Adrenal gland (tissue), 5 donors: Measurements from ENCODE around the gene FAM20C.

Experiments
- CTCF ChIP-seq, 6 experiments: fragments of 450-650 bp in 4 of 6; fragments of 200-600 bp in 2 of 6; sonication (generic) in 1 of 6; IDR thresholded peaks; 1 replicate in 5 of 6; 2 replicates in 1 of 6; pipeline versions ENCODE4 v1.5.1 to v1.8.0; 2016 to 2021; ENCODE audit warnings: antibody characterized with exemption in 6 of 6, mild to moderate bottlenecking in 2 of 6, moderate library complexity in 1 of 6
- POLR2A ChIP-seq, 2 donors: fragments of 450-650 bp; IDR thresholded peaks; one replicate each; pipeline ENCODE4 v1.6.1; 2017; ENCODE audit warnings: antibody characterized with exemption in 2 of 2, mild to moderate bottlenecking in 2 of 2, moderate library complexity in 1 of 2
- donor health status: DM: no; HTN: no; CAD: no.

- TF ChIP-seq CTCF (IDR thresholded peaks at IDR 0.05): no peak
- no peak for TF ChIP-seq POLR2A (IDR thresholded peaks at IDR 0.05)
These were observed 20.4 kb upstream of the FAM20C start for GRCh38 chr7:171912-172515.
